Activated naive CD4-positive, alpha-beta T cell treated with anti-CD3 and anti-CD28 coated beads, Interleukin-2, amount 50 U/mL, for 24 hours (primary cell): ENCODE results near the gene DRGX.

Source experiments
- H3K27ac Mint-ChIP-seq: one replicate; pipeline ENCODE4 v1.8.0; 2021; ENCODE audit warnings: mild to moderate bottlenecking, mixed read lengths
- H3K27me3 Mint-ChIP-seq: one replicate; pipeline ENCODE4 v1.8.0; 2021; ENCODE audit warnings: mixed read lengths
- H3K36me3 Mint-ChIP-seq: one replicate; pipeline ENCODE4 v1.8.0; 2021; ENCODE audit warnings: mixed read lengths
- H3K4me1 Mint-ChIP-seq: one replicate; pipeline ENCODE4 v1.8.0; 2021; ENCODE audit warnings: mixed read lengths
- H3K4me3 Mint-ChIP-seq: one replicate; pipeline ENCODE4 v1.8.0; 2021; ENCODE audit warnings: mild to moderate bottlenecking, mixed read lengths
- H3K9me3 Mint-ChIP-seq: one replicate; pipeline ENCODE4 v1.8.0; 2021; ENCODE audit warnings: mixed read lengths

DRGX gene

DNA sequence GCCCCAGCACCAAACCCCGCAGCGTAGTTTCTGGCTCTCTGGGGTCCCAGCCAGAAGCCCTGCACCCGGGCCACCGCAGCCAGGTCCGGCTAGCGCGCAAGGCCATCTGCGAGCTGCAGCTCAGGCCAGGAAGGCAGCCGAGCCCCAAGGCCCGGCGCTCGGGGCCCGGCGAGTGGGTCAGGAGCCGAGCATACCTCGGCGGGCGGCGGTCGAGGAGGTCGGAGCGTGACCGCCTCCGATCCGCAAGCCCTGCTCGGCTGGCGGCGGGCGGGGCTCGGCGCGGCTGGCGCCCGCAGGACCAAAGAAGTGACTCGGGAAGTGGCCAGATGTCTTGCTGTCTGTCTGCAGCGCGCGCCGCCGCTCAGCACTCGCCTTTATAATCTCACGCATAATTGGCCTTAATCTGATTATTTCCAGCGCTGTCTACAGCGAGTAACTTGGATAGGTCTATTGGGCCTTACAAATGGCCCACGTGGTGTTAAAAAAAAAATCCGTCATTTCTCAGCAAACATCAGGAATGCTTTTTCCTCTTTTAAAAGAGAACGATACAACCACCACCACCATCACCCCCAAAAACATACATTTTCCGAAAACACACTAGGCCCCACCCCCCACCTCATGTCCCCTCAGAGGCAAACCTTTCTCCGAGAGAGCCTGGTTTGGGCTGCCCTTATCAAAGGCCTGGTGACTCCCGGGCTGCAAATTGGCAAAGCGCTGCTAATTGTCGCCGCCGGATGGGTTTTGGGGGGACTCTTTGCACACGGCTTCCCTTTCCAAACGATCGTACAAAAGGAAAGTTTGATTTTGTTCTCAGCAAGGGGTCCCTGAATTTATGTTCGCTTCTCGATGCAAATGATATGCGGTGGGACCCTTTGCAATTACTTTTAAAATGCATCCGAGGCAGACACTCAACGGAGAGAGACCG lies at the start of gene DRGX:
DRGX (minus strand) TSS at position 349 of the 925 bp plus-strand sequence. CDS start 649 bp downstream, outside the sequence.
- Mint-ChIP-seq H3K4me1 (peaks cover 8% of the 10 kb centered on the region), H3K9me3 (no peaks in the 10 kb centered on the region), H3K36me3 (no peaks in the 10 kb centered on the region), H3K27me3 (peaks cover 56% of the 10 kb centered on the region), H3K4me3 (no peak within 1 kb of the TSS), H3K27ac (no peak within 1 kb of the TSS)

DNA sequence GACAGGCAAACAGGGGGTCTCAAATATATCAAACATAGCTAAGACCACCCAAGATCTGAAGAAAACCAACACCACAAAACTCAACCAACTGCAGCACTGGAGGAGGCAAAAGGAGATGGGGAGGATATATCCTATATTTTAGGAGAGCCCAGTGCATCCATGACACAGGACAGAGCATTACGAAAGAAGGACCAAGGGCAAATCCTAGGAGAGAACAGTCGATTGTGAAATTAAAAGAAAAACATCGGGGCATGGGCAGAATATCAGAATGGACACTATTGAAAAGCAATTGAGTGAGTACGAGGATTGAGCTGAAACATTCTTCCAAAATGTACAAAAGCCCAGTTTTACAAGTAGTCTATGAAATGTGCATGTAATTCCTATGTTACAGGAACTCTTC lies 48.5 kb upstream of the DRGX start:
- no peak overlapping the region for H3K27ac Mint-ChIP-seq

DNA sequence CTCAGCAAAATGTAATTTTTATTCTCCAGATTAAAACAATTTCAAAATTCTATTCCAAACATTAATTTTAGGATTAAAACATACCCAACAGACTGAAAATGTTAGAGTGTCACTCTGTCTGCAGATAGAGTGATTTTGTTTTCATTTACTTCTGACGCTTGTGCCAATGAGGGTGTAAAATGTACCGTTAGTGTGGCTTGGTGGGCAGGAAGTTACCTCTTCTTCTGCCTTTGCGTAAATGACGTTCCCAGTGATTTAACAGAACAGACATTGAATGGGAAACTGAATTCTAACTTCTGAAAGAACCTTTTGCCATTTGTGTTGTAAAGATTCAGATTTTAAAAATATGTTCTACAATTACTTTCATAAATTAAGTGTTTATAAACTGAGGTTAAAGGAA lies 47.0 kb upstream of the DRGX start:
- Mint-ChIP-seq H3K27ac (no peak overlapping the region), H3K4me3 (no peak overlapping the region), H3K27me3 (peaks cover 8% of the 10 kb centered on the region)

More for the DNA sequence above, 48.5 kb upstream of the DRGX start:
- Mint-ChIP-seq H3K4me1 (peaks cover 19% of the 10 kb centered on the region), H3K4me3 (no peak overlapping the region), H3K36me3 (peaks cover 3% of the 10 kb centered on the region), H3K27me3 (peaks cover 8% of the 10 kb centered on the region), H3K9me3 (no peaks in the 10 kb centered on the region)

DNA sequence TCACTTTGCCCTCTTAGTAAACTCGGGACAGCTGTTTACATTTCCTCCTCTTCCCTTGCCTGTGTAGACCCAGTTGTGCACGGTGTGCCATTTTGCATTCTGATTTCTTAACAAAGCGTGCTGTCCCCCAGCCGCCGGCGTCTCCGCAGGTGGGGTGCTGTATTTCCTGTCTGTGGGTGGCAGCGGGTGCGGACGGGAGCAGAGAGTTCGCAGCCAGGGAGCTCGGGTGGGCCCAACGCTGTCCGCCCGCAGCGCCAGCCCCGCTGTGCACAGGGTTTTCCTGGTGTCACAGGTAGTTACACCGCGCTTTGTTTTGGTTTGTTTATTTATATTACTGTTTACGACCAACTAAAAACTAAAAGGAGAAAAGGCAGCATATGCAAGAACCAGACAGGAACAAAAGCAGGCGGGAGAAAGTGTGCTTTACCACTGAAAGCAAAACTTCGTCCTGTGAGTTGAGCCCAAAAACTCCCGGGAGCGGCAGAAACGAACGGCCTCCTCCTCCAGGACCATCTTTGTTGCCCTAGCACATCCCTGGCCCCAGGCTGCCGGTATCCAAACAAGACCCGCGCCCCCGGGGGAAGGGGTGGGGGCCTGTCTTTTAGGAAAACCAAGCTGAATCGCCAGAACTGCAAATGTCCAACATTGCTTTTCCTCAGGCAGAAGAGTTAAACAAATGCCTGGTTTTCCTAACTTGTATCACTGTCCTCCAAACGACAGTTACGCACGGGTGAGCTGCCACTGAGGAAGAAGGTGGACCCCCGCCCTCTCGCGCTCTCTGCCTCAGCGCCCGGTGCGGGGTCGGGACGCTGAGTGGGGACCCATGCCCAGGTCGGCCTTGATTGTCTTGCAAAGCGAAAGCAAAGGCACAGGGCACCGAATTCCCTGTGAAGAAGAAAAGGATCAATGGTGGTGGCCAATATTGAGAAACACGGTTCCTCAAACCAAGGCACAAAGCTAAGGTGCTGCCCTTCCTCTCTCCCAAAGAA lies 45.9 kb upstream of the DRGX start:
- no peak overlapping the region for H3K27ac Mint-ChIP-seq
- H3K4me1 Mint-ChIP-seq: peaks cover 19% of the 10 kb centered on the region
- H3K4me3 Mint-ChIP-seq: peak overlapping the region; percentile 71
- peaks cover 10% of the 10 kb centered on the region for H3K27me3 Mint-ChIP-seq
- H3K36me3 Mint-ChIP-seq: peaks cover 6% of the 10 kb centered on the region
- no peaks in the 10 kb centered on the region for H3K9me3 Mint-ChIP-seq

More for the DNA sequence above, 47.0 kb upstream of the DRGX start:
- peaks cover 19% of the 10 kb centered on the region for H3K4me1 Mint-ChIP-seq
- peaks cover 3% of the 10 kb centered on the region for H3K36me3 Mint-ChIP-seq
- no peaks in the 10 kb centered on the region for H3K9me3 Mint-ChIP-seq

DNA sequence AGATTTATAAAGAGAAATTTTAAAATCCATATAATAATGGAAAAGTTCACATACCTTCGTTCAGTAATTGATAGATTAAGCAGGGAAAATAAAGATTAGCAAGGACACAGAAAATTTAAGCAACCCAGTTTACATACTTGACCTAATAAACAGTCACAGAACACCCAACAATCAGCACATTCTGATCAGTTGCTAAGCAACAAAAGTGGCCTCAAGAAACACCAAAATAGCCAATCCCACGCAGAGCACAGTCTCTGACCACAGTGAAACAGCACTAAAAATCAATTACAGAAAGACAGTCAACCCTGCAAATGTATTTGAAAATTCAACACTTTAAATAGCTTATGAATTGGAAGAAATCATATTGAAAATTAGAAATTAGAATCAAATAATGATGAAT lies 39.3 kb upstream of the DRGX start:
- Mint-ChIP-seq H3K36me3 (peaks cover 12% of the 10 kb centered on the region), H3K4me1 (no peaks in the 10 kb centered on the region), H3K27me3 (peaks cover 13% of the 10 kb centered on the region), H3K4me3 (no peak overlapping the region), H3K27ac (no peak overlapping the region), H3K9me3 (peaks cover 6% of the 10 kb centered on the region)

DNA sequence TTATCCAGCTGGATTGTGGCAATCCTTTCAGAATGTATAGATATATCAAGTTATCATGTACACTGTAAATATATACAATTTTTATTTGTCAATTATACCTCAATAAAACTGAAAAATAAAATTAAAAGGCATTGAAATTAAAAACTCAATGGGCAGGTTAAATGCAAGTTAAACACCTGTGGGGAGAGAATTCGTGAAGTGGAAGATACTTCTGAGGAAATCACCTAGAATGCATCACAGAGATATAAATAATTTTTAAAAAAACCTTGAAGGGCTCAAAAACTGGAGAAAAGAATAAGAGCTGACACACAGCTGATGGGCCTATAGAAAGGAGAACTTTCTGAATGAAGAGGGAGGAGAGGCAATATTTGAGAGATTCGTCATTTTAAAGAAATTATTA lies 37.2 kb upstream of the DRGX start:
- no peak overlapping the region for H3K4me3 Mint-ChIP-seq
- H3K36me3 Mint-ChIP-seq: peaks cover 13% of the 10 kb centered on the region
- no peaks in the 10 kb centered on the region for H3K4me1 Mint-ChIP-seq
- H3K27me3 Mint-ChIP-seq: peaks cover 10% of the 10 kb centered on the region
- no peak overlapping the region for H3K27ac Mint-ChIP-seq
- peaks cover 6% of the 10 kb centered on the region for H3K9me3 Mint-ChIP-seq

DNA sequence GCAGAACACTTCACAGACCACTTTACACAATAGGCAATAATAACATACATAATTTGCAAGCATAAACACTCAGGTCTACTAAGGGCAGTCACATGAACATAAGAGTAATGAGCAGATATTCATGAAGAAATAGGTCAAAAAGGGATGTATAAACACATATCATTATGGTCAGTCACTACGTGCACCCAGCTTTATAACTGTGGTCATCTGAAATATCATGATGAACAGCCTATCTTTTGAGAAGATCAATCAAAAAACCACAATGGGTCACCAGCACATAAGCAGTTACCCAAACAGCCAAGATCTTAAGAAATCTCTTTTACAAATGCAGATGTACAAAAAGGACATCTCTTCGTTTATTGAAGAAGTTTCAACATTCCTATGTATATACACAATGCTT lies 35.5 kb upstream of the DRGX start:
- Mint-ChIP-seq H3K27me3 (peaks cover 8% of the 10 kb centered on the region), H3K4me3 (no peak overlapping the region), H3K27ac (no peak overlapping the region), H3K4me1 (no peaks in the 10 kb centered on the region), H3K9me3 (peaks cover 6% of the 10 kb centered on the region), H3K36me3 (peaks cover 10% of the 10 kb centered on the region)

DNA sequence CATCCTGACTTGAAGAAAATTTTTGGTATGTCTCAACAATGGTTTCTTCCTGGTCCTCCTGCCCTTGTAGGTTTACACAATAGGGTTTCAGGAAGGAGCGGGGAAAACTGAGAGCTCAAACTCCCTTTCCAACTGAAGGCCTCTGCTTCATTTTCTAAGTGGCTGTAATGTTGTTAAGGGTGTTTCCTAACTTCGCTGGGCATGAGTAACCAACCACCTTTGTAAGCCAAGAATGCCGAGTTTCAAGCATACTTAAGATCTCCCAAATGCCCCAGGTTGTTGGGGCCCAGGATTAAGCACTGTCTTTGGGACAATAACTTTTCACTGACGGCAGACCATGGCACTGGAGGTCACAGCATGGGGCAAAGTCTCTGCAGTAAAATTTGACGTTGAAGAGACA lies 33.6 kb upstream of the DRGX start:
- Mint-ChIP-seq H3K9me3 (peaks cover 6% of the 10 kb centered on the region), H3K4me1 (no peaks in the 10 kb centered on the region), H3K4me3 (no peak overlapping the region), H3K27me3 (peaks cover 8% of the 10 kb centered on the region), H3K27ac (no peak overlapping the region), H3K36me3 (peaks cover 12% of the 10 kb centered on the region)

DNA sequence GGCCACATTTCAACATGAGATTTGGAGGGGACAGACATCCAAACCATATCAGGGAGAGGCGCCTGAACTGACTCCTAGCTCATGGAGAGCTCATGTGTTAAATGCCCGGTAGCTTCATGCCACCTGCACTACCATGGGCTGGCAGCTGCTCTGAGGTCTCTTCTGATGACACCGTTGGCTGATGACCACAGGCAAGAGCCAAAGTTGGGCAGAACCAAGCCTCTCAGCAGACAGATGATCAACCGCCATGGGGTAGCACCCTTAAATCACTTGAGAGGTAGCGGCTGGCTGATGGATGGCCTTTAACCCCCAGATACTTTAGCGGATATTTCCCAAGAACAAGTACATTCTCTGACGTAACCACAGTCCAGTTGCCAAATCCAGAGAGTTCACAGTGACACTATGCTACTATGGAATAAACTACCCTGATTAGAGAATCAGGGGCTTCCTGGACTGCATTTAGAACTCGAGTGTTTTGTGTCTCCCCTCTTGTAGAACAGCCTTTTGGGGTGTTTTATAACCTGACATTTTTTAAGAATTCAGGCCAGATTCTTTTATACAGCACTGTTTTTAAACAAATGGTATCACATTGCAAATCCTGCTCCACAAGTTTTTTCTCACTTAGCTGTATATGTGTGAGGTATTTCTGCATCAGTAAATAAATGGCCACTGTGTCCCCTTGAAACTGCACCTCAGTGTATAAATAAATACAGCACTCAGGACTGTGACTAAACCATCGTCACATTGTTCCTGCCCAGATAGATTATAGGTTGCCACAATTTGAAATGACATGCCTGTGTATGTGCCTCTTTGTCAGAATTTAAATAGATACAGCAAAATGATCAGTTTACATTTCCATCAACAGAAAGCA lies 30.8 kb upstream of the DRGX start:
- no peak overlapping the region for H3K27ac Mint-ChIP-seq
- peaks cover 3% of the 10 kb centered on the region for H3K27me3 Mint-ChIP-seq
- no peaks in the 10 kb centered on the region for H3K9me3 Mint-ChIP-seq
- no peaks in the 10 kb centered on the region for H3K4me1 Mint-ChIP-seq
- no peak overlapping the region for H3K4me3 Mint-ChIP-seq
- peaks cover 8% of the 10 kb centered on the region for H3K36me3 Mint-ChIP-seq

DNA sequence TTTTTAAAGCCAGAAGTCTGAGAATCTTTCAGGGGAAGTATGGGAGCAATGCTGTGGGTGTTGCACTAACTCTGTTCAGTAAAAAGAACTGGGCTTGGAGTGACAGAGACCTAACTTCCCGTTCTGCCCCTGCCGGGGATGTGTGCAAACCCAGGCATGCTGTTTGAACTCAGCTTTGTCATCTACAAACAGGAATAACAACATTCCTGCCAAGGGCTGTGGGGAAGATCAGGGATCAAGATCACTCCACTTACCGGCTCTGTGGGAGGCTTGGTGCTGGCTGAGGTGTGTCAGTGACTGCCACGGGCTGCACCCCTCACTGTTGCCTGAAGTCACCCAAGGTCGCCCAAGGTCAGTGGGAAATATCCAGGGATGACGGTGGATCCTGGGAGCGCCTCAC lies 23.1 kb upstream of the DRGX start:
- Mint-ChIP-seq H3K4me3 (no peak overlapping the region), H3K9me3 (no peaks in the 10 kb centered on the region), H3K27ac (no peak overlapping the region), H3K27me3 (peaks cover 5% of the 10 kb centered on the region), H3K4me1 (no peaks in the 10 kb centered on the region), H3K36me3 (no peaks in the 10 kb centered on the region)

DNA sequence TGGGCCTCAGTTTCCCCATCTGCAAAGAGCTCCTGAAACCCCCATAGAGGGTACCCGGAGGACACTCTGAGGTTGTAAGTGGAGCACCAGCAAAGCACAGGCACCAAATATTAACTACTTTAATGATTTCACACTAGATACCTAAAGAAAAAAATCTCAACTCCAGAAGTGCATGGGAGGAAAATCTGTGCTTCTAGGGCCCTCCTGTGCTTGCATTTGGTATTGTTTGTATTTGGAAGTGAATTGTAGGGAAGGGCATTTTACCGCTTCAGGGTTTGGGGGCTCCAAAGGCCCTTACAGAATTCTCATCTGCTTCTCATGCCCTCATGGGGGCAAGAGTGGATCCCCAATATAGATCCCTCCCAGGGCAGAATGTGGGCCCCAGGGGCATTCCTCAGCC lies 22.4 kb upstream of the DRGX start:
- H3K4me3 Mint-ChIP-seq: no peak overlapping the region
- no peaks in the 10 kb centered on the region for H3K9me3 Mint-ChIP-seq
- H3K27ac Mint-ChIP-seq: no peak overlapping the region
- no peaks in the 10 kb centered on the region for H3K4me1 Mint-ChIP-seq
- no peaks in the 10 kb centered on the region for H3K36me3 Mint-ChIP-seq
- peaks cover 5% of the 10 kb centered on the region for H3K27me3 Mint-ChIP-seq

DNA sequence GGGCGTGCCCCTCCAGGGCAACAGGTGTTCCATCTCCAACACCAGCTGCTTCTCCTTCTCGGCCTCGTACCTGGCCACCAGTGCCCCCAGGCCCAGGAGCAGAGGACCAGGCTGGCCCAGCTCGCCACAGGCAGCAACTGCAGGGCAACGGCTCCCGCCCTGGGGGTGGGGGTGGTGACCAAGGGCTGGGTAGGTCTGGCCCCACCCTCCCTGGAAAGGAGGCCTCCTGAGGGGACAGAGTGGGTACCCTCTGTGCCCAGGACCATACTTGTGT lies 22.1 kb upstream of the DRGX start:
- Mint-ChIP-seq H3K27me3 (peaks cover 5% of the 10 kb centered on the region), H3K36me3 (no peaks in the 10 kb centered on the region), H3K4me1 (no peaks in the 10 kb centered on the region), H3K4me3 (no peak overlapping the region), H3K27ac (no peak overlapping the region), H3K9me3 (no peaks in the 10 kb centered on the region)

DNA sequence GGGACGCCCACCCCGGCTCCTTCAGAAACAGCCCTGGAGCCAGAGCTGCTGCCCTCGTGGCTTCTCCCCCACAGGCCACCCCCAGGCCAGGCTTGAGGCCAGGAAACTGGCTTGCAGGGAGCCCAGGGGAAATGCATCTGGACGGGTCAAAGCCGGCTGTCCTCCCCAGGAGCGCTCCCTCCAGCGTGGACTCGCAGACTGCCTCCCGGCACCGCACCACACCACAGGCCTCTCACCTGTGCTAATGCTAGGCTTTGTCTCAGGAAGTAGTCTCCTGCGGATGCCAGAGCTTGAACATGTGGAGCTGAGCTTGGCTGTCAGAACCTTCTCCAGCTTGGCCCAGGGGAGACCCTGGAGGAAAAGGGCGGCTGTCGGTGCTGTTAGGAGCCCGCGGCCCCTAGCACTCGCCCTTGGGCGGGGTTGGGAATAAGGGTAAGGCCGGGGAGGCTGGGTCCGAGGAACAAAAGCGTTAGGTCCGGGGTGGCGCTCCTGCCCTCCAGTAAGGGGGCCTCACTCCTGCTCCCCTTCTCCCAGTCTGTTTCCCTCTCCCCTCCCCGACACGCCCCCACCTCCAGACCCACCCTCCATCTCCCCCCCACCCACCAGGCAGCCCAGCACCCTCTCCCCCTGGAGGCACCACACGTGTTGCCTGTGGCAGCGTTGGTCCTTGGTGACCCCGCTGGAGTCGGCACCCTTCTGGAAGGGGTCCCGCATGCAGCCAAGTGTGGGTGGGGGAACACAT lies 21.6 kb upstream of the DRGX start:
- no peak overlapping the region for H3K27ac Mint-ChIP-seq
- no peak overlapping the region for H3K4me3 Mint-ChIP-seq
- H3K36me3 Mint-ChIP-seq: no peaks in the 10 kb centered on the region
- peaks cover 5% of the 10 kb centered on the region for H3K27me3 Mint-ChIP-seq
- no peaks in the 10 kb centered on the region for H3K9me3 Mint-ChIP-seq
- no peaks in the 10 kb centered on the region for H3K4me1 Mint-ChIP-seq

DNA sequence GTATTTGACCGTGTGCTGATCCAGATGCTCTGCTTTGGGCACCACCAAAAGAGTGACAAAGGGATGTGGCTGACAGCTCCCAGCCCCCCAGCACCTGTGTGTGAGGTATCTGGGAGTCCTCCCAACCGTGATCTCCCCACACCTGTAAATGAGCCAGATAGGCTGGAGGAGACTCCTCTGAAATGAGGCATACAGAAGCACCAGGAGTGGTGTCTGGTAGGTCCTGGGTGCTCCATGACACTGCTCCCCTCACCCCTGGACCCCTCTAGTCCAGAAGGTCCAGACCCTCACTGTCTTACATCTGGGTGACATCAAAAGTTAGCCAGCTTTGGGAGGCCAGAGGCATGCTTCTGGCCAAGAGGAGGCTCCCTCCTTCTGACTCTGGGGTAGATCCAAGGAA lies 20.0 kb upstream of the DRGX start:
- Mint-ChIP-seq H3K9me3 (no peaks in the 10 kb centered on the region), H3K4me1 (no peaks in the 10 kb centered on the region), H3K27ac (no peak overlapping the region), H3K4me3 (no peak overlapping the region), H3K36me3 (no peaks in the 10 kb centered on the region), H3K27me3 (peaks cover 5% of the 10 kb centered on the region)

DNA sequence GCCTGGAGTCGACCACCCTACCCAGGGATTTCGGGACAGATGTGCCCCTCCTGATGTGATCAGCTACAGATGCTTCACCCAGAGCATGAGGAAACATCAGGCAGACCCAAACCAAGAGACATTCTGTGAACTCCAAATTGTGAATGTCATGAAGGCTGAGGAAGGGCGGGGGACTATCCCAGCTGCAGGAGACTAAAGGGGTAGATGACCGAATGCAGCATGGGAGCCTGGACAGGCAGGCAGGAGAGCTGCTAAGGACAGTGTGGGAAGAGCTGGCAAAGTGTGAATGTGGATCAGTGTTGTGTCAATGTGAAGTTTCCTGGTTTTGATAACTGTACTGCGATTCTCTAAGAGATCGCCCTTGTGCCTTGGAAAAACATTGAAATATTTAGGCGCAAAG lies 19.2 kb upstream of the DRGX start:
- Mint-ChIP-seq H3K27ac (peak overlapping the region; percentile 15), H3K9me3 (no peaks in the 10 kb centered on the region), H3K36me3 (no peaks in the 10 kb centered on the region), H3K4me1 (no peaks in the 10 kb centered on the region), H3K4me3 (no peak overlapping the region), H3K27me3 (peaks cover 5% of the 10 kb centered on the region)
